GM12878 (cell line): Measurements from ENCODE around the gene BRI3BP. TPM values are rescaled to one million over a fixed set of nuclear protein-coding genes. Genes with fewer than 3 reads are reported as not detected.

Experiments used
- ASH2L ChIP-seq: fragments of 300-600, 200-600 bp; sonication (generic); IDR thresholded peaks from 2 replicates; pipeline ENCODE4 v1.6.1; 2017; ENCODE audit warnings: low read depth, mild to moderate bottlenecking, borderline replicate concordance
- ATF7 ChIP-seq: fragments of 450-650 bp; IDR thresholded peaks from 2 replicates; pipeline ENCODE4 v1.6.1; 2016; ENCODE audit warnings: low read depth, mild to moderate bottlenecking
- CHD2 ChIP-seq: IDR thresholded peaks from 2 replicates; pipeline ENCODE4 v1.6.1; 2011; ENCODE audit warnings: low read depth, low read length, improper control_type of control experiment, borderline replicate concordance
- CREM ChIP-seq: IDR thresholded peaks from 2 replicates; pipeline ENCODE4 v1.6.1; 2014; ENCODE audit warnings: antibody characterized with exemption, low read depth
- HCFC1 ChIP-seq: fragments of 150-350 bp; IDR thresholded peaks from 2 replicates; pipeline ENCODE4 v1.6.1; 2014; ENCODE audit warnings: low read length
- IKZF1 ChIP-seq: fragments of 450-650 bp; conservative IDR thresholded peaks from 2 replicates; pipeline ENCODE4 v1.6.1; 2017; ENCODE audit warnings: antibody characterized with exemption, mild to moderate bottlenecking
- NBN ChIP-seq: fragments of 450-650 bp; IDR thresholded peaks from 2 replicates; pipeline ENCODE4 v1.6.1; 2016
- NFIC ChIP-seq: IDR thresholded peaks from 2 replicates; pipeline ENCODE4 v1.6.1; 2012; ENCODE audit warnings: low read depth, mild to moderate bottlenecking, inconsistent platforms, low read length, moderate library complexity
- NFXL1 ChIP-seq: fragments of 450-650 bp; IDR thresholded peaks from 2 replicates; pipeline ENCODE4 v1.6.1; 2017; ENCODE audit warnings: antibody characterized with exemption, mild to moderate bottlenecking, borderline replicate concordance
- PML ChIP-seq: IDR thresholded peaks from 2 replicates; pipeline ENCODE4 v1.6.1; 2012; ENCODE audit warnings: low read length, inconsistent platforms
- RFX5 ChIP-seq: IDR thresholded peaks from 2 replicates; pipeline ENCODE4 v1.6.1; 2011; ENCODE audit warnings: low read depth, low read length, improper control_type of control experiment
- SMAD5 ChIP-seq: IDR thresholded peaks from 2 replicates; pipeline ENCODE4 v1.6.1; 2016; ENCODE audit warnings: antibody characterized with exemption, low read depth
- SPI1 ChIP-seq: IDR thresholded peaks from 2 replicates; pipeline ENCODE4 v1.6.1; 2011; ENCODE audit warnings: low read depth, mild to moderate bottlenecking, low read length, moderate library complexity, borderline replicate concordance; ENCODE audit not compliant: insufficient read depth
- TCF12 ChIP-seq: IDR thresholded peaks from 2 replicates; pipeline ENCODE4 v1.6.1; 2011; ENCODE audit warnings: low read depth, mild to moderate bottlenecking, low read length
- WRNIP1 ChIP-seq: IDR thresholded peaks from 2 replicates; pipeline ENCODE4 v1.6.1; 2011; ENCODE audit warnings: low read depth, low read length, improper control_type of control experiment, borderline replicate concordance
- ZNF217 ChIP-seq: fragments of 450-650 bp; IDR thresholded peaks from 2 replicates; pipeline ENCODE4 v1.6.1; 2017; ENCODE audit warnings: antibody characterized with exemption, mild to moderate bottlenecking
- polyA plus RNA-seq, 11 experiments: library from polyadenylated mRNA; depleted of rRNA in 4 of 11; unstranded in 6 of 11; stranded (reverse) in 5 of 11; fragments of >200 nt; fragmentation: Nextera tagmentation in 4 of 11; fragmentation: Illumina TruSeq in 1 of 11; extraction: Ambion mirVana in 4 of 11; extraction: Trizol in 1 of 11; gene quantifications; 1 replicate in 1 of 11; 2 replicates in 10 of 11; pipeline versions ENCODE4 v1.2.1 to v1.2.3, GENCODE V29; 2011 to 2016; ENCODE audit warnings: inconsistent platforms in 2 of 11, missing spikeins in 2 of 11, low read depth in 1 of 11
- total RNA-seq, 4 experiments: library from RNA; depleted of rRNA in 3 of 4; stranded (reverse); fragments of >200 nt in 3 of 4; fragmentation: Illumina TruSeq in 1 of 4; extraction: Trizol in 1 of 4; gene quantifications; 2 replicates each; pipeline versions ENCODE4 v1.2.1 to v1.2.3, GENCODE V29; 2013 to 2021
- TF ChIP-seq, protein P1 (sequence below): fragments of 150-350 bp; IDR thresholded peaks from 2 replicates; pipeline ENCODE4 v1.6.1; 2014; ENCODE audit warnings: mild to moderate bottlenecking, low read depth, low read length
- TF ChIP-seq, protein P2 (sequence below): IDR thresholded peaks from 2 replicates; pipeline ENCODE4 v1.6.1; 2012; ENCODE audit warnings: low read length, inconsistent platforms
- TF ChIP-seq, protein P3 (sequence below): fragments of 450-650 bp; IDR thresholded peaks from 2 replicates; pipeline ENCODE4 v1.6.1; 2017; ENCODE audit warnings: low read depth, mild to moderate bottlenecking, moderate library complexity
- TF ChIP-seq, protein P4 (sequence below): fragments of 450-650 bp; IDR thresholded peaks from 2 replicates; pipeline ENCODE4 v1.6.1; 2016; ENCODE audit warnings: mild to moderate bottlenecking
- TF ChIP-seq, protein P5 (sequence below): fragments of 450-650 bp; IDR thresholded peaks from 2 replicates; pipeline ENCODE4 v1.6.1; 2017; ENCODE audit warnings: borderline replicate concordance

The BRI3BP gene
- total and polyA plus RNA-seq, 10 of the 15 experiments (the other 5 are each of a cell fraction or from before 2014, with no cell fraction given) = 11.5 to 37.0 (median 28.5) TPM

DNA sequence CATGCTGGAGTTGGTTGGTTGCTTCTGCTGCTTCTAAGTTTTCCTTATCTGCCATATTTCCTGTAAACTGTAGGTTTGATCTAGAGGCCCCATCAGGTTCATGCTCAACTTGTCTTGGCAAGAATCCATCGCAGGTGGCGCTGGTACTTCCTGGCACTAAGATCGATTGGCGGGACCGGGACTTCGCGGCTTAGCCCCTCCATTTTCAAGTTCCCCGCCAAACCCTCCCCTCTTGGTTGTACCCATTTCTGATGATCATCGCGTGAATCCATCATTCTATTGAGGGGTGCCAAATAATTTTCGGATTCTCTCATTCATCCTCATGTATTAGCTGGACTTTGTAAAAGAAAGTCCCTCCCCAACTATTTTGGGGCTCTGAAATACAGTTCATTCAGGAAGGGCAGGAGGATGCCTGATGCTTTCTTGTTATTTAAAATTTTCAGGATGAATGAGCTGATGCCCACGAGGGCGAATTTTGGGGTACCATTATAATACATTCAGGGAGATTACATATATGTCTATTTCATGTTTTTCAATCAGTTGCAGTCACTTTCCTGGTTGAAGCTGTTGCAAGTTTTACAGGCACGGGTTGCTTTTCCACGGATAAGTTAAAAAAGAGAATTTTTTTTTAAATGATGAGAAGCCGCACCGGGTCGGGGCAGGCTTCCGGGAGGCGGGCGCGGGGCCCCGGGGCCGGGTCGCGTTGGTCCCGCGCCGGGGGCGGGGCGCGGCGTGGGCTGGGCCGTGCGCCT is 395 bp upstream of the BRI3BP start (continued):
- TF ChIP-seq, protein P1, sequence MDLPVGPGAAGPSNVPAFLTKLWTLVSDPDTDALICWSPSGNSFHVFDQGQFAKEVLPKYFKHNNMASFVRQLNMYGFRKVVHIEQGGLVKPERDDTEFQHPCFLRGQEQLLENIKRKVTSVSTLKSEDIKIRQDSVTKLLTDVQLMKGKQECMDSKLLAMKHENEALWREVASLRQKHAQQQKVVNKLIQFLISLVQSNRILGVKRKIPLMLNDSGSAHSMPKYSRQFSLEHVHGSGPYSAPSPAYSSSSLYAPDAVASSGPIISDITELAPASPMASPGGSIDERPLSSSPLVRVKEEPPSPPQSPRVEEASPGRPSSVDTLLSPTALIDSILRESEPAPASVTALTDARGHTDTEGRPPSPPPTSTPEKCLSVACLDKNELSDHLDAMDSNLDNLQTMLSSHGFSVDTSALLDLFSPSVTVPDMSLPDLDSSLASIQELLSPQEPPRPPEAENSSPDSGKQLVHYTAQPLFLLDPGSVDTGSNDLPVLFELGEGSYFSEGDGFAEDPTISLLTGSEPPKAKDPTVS = no peak
- TF ChIP-seq TCF12 (no peak), NFXL1 (no peak), SMAD5 (no peak), ZNF217 (no peak), WRNIP1 (no peak), ATF7 (no peak), SPI1 (no peak), CHD2 (no peak), PML (no peak), RFX5 (no peak), IKZF1 (no peak), HCFC1 (no peak), ASH2L (no peak), CREM (no peak; the same call in 1 of the 2 replicates), NBN (peak; percentile 52; the same call in 1 of the 2 replicates), NFIC (no peak; the same call in 1 of the 2 replicates)
- TF ChIP-seq, protein P2, sequence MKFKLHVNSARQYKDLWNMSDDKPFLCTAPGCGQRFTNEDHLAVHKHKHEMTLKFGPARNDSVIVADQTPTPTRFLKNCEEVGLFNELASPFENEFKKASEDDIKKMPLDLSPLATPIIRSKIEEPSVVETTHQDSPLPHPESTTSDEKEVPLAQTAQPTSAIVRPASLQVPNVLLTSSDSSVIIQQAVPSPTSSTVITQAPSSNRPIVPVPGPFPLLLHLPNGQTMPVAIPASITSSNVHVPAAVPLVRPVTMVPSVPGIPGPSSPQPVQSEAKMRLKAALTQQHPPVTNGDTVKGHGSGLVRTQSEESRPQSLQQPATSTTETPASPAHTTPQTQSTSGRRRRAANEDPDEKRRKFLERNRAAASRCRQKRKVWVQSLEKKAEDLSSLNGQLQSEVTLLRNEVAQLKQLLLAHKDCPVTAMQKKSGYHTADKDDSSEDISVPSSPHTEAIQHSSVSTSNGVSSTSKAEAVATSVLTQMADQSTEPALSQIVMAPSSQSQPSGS = no peak
- TF ChIP-seq, protein P3, sequence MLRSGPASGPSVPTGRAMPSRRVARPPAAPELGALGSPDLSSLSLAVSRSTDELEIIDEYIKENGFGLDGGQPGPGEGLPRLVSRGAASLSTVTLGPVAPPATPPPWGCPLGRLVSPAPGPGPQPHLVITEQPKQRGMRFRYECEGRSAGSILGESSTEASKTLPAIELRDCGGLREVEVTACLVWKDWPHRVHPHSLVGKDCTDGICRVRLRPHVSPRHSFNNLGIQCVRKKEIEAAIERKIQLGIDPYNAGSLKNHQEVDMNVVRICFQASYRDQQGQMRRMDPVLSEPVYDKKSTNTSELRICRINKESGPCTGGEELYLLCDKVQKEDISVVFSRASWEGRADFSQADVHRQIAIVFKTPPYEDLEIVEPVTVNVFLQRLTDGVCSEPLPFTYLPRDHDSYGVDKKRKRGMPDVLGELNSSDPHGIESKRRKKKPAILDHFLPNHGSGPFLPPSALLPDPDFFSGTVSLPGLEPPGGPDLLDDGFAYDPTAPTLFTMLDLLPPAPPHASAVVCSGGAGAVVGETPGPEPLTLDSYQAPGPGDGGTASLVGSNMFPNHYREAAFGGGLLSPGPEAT = 0 out of 2 replicates have a peak, but pooled peaks have one; percentile 51
- TF ChIP-seq, protein P4, sequence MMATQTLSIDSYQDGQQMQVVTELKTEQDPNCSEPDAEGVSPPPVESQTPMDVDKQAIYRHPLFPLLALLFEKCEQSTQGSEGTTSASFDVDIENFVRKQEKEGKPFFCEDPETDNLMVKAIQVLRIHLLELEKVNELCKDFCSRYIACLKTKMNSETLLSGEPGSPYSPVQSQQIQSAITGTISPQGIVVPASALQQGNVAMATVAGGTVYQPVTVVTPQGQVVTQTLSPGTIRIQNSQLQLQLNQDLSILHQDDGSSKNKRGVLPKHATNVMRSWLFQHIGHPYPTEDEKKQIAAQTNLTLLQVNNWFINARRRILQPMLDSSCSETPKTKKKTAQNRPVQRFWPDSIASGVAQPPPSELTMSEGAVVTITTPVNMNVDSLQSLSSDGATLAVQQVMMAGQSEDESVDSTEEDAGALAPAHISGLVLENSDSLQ = peak; percentile 61
- TF ChIP-seq, protein P5, sequence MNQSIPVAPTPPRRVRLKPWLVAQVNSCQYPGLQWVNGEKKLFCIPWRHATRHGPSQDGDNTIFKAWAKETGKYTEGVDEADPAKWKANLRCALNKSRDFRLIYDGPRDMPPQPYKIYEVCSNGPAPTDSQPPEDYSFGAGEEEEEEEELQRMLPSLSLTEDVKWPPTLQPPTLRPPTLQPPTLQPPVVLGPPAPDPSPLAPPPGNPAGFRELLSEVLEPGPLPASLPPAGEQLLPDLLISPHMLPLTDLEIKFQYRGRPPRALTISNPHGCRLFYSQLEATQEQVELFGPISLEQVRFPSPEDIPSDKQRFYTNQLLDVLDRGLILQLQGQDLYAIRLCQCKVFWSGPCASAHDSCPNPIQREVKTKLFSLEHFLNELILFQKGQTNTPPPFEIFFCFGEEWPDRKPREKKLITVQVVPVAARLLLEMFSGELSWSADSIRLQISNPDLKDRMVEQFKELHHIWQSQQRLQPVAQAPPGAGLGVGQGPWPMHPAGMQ = no peak
